Measurements from ENCODE around the gene SGMS2.

- TF ChIP-seq CTCF (IDR thresholded peaks at IDR 0.05) (peak in 3 of 4 donors; percentile 23 to 35 (median 32)), POLR2A (IDR thresholded peaks at IDR 0.05) (peak; percentile 60)
These were observed 106.4 kb downstream of the SGMS2 start, which contains the start of gene CYP2U1 for GRCh38 chr4:107930821-107931774.
